T-helper 9 cell (primary cell): Measurements from ENCODE around the gene ADAD1.

Experiments
- DNase-seq: peaks from one replicate; pipeline ENCODE4 v3.0.0-alpha.2; 2020

Gene ADAD1

GRCh38 chr4:122456231-122457116 is 77.7 kb downstream of the ADAD1 start, which contains the start of gene IL2:
IL2 (minus strand) TSS chr4:122456725; CDS start chr4:122456440, 285 bp downstream.
- no peak for DNase-seq

GRCh38 chr4:122458625-122459024 is 79.8 kb downstream of the ADAD1 start:
- no peak for DNase-seq

- no peak for DNase-seq
These were observed 90.6 kb downstream of the ADAD1 start for GRCh38 chr4:122469457-122469856.

- no peak for DNase-seq
These were observed 96.4 kb downstream of the ADAD1 start for GRCh38 chr4:122475233-122475632.

- DNase-seq = no peak
These were observed 97.3 kb downstream of the ADAD1 start for GRCh38 chr4:122476126-122476525.

- DNase-seq = no peak
These were observed 97.9 kb downstream of the ADAD1 start for GRCh38 chr4:122476745-122477144.
